ENCODE data around the gene ZNF213. TPM values are rescaled to one million over a fixed set of nuclear protein-coding genes. Genes with fewer than 3 reads are reported as not detected.
A peak's percentile ranks its signal among the peaks of the same experiment; 100 is the strongest.

Gene ZNF213, protein sequence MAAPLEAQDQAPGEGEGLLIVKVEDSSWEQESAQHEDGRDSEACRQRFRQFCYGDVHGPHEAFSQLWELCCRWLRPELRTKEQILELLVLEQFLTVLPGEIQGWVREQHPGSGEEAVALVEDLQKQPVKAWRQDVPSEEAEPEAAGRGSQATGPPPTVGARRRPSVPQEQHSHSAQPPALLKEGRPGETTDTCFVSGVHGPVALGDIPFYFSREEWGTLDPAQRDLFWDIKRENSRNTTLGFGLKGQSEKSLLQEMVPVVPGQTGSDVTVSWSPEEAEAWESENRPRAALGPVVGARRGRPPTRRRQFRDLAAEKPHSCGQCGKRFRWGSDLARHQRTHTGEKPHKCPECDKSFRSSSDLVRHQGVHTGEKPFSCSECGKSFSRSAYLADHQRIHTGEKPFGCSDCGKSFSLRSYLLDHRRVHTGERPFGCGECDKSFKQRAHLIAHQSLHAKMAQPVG
- total RNA-seq, result 7.0 TPM

- peak; percentile 85 to 99 (median 98) for DNase-seq (ENCODE audit: low read depth in 2 of 3, low spot score in 2 of 3)
These were observed at the start of gene ZNF213 for GRCh38 chr16:3134338-3135125. ZNF213 (plus strand) TSS chr16:3135029; CDS start chr16:3137281, 2,252 bp downstream.

DNA sequence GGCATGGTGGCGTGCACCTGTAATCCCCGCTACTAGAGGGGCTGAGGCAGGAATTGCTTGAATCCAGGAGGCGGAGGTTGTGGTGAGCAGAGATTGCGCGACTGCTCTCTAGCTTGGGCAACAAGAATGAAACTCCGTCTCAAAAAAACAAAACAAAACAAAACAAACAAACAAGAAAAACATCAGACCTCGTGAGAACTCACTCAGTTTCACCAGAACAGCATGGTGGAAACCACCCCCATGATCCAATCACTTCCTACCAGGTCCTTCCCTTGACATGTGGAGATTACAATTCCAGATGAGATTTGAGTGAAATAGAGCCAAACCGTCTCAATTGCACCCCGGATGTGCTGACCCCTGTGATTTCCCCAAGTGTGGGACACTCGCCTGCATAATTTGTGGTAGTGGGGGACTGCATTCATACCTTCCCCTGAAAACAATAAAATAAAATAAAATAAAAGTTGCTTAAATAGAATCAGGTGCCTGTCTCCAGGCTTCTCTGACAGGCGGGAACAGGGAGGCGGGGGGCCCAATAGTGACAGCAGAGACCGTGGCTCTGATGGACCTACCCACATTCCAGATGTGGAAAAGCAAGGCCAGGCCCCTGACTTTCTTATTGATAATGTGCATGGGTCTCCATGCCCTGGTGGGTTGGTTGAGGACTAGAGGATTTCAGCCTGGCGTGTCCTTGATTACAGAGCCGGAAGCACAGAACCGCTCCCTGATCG lies 48.8 kb upstream of the ZNF213 start:
- no peak for DNase-seq (ENCODE audit: low read depth in 2 of 3, low spot score in 2 of 3)

GRCh38 chr16:3086596-3087242 lies 48.1 kb upstream of the ZNF213 start:
- DNase-seq (ENCODE audit: low read depth in 2 of 3, low spot score in 2 of 3), result peak in 2 of 3 donors; percentile 58 to 62

DNA sequence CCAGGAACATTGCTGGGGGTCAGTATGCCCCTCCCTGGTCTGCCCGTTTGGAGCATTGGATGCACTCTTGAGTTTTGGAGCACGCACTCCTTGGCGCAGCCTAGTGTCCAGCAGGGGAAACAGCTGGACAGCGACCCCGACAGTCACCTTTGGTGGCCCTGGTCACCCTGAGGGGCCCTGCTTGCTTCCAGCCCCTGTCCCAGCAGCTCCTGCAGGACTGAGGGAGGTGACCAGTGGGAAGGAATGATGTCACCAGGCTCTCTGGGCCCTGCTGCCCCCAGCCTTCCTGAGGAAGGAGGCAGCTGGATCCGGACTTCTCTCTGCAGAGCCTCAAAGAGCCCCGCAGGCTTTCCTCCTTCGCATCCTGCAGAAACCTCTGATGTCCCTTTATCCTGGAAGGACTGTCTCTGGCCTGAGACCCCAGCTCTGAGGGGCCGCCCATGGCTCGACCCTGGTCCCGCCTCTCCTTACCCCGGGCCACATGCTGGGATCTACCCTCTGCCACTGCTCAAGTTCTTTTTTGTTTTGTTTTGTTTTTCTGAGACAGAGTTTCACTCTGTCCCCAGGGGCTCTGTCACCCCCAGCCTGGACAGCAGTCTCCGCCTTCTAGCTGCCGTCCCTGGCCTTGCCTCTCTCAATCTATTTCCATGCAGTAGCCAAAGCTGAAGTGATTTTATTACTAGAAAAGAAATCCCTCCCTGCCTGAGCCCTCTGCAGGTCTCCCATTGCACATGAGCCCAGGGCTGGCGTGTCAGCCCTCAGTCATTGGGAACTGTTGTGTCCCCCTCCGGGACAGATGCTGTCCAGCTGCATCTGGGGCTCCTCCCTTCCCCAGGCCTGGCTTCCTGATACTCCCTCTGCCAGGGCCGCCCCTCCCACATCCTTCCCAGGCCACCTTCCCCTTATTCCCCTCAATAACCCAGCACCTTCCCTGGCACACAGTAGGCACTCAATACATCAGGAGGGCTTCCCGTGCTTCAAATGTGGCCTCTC lies 47.3 kb upstream of the ZNF213 start:
- DNase-seq (ENCODE audit: low read depth in 2 of 3, low spot score in 2 of 3), result peak in 1 of 3 donors; percentile 9

GRCh38 chr16:3088450-3088849 lies 46.4 kb upstream of the ZNF213 start:
- no peak for DNase-seq (ENCODE audit: low read depth in 2 of 3, low spot score in 2 of 3)

DNA sequence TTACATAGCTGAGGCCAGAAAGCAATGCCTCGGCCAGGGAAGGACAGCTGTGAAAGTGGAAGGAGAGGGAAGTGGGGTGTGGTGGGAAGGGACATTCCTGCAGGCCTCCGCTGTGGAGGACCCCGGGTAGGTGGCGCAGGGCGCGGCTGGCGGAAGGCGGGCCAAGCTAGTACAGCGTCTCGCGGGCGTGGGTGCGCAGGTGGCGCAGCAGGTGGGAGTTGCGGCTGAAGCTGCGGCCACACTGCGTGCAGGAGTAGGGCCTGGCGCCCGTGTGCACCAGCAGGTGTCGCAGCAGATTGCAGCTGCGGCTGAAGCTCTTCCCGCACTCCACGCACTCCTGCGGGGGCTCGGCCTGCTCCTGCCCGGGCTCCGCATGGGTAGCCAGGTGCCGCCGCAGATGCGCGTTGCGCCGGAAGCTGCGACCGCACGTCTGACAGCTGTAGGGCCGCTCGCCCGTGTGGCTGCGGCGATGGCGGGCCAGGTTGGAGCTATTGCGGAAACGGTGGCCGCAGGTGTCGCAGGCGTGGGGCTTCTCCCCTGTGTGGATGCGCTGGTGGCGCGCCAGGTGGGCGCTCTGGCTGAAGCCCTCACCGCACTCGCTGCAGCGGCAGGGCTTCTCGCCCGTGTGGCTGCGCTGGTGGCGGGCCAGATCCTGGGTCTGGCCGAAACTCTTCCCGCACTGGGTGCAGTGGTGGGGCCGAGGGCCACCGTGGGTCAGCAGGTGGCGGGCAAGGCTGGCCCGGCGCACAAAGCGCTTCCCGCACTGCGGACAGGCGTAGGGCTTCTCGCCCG lies 45.7 kb upstream of the ZNF213 start:
- no peak for DNase-seq (ENCODE audit: low read depth in 2 of 3, low spot score in 2 of 3)

DNA sequence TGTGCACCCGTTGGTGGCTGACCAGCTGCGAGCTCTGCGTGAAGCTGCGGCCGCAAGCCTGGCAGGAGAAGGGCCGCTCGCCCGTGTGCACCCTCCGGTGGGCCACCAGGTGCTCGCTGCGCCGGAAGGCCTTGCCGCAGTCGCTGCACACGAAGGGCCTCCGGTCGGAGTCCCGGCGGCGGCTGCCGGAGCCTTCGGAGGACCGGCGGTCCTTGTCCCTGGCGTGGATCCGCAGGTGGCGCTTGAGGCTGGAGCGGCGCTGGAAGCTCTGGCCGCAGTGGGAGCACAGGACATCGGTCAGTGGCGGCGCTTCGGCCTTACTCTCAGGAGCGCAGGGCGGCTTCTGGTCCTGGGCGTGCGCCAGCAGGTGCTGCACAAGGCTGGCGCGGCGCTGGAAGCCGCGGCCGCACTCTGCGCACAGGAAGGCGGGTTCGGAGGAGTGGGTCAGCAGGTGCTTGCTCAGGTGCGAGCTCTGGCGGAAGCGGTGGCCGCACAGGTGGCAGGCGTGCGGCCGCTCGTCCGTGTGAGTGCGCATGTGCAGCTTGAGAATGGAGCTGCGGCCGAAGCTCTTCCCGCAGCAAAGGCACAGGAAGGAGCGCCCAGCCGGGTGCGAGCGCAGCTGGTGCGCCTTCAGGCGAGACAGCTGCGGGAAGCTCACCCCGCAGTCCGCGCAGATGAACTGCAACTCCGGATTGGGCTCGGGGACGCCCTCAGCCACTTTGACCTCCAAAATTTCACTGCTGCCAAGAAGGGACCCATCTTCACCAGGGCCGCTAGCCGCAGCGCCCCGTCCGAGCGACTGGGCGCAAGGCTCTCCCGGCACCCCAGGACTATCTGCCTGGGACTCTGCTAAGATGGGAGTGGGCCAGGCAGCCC lies 44.9 kb upstream of the ZNF213 start:
- DNase-seq (ENCODE audit: low read depth in 2 of 3, low spot score in 2 of 3), result no peak

- no peak for DNase-seq (ENCODE audit: low read depth in 2 of 3, low spot score in 2 of 3)
These were observed 43.3 kb upstream of the ZNF213 start for GRCh38 chr16:3091551-3091950.

DNA sequence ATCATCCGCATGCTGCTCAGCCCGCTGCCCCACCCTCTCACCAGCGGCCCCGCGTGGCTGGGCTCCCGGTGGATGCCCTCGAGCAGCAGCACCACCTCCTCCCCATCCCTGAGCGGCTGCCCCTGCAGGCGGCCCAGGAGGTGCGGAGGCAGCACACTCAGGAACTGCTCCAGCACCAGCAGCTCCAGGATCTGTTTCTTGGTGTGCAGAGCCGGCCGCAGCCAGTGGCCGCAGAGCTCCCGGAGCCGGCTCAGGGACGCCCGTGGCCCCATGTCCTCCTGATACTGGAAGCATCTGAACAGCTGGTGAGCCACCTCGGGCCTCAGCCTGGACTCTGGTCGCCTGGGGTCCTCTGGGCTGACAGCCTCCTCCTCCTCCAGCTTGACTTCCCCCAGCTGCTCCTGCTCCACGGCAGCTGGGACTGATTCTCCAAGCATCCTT lies 42.3 kb upstream of the ZNF213 start:
- no peak for DNase-seq (ENCODE audit: low read depth in 2 of 3, low spot score in 2 of 3)

GRCh38 chr16:3094289-3095027 lies 40.4 kb upstream of the ZNF213 start:
- peak; percentile 49 to 77 (median 50) for DNase-seq (ENCODE audit: low read depth in 2 of 3, low spot score in 2 of 3)

DNA sequence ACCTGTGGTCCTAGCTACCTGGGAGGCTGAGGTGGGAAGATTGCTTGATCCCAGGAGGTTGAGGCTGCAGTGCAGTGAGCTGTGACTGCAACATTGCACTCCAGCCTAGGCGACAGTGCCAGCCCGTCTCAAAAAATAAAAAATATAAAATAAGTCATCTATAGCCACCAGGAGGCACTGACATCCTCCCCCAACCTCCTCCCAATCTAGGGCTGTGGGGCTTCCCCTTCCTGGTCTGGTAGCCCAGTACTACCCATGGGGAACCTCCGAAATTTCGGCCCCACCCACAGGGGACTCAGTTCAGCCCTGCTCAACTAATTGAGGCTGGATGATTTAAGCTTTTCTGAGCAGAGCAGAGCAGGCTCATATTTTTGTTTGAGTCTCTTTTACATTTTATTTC lies 39.0 kb upstream of the ZNF213 start:
- peak in 2 of 3 donors; percentile 81 to 84 for DNase-seq (ENCODE audit: low read depth in 2 of 3, low spot score in 2 of 3)

DNA sequence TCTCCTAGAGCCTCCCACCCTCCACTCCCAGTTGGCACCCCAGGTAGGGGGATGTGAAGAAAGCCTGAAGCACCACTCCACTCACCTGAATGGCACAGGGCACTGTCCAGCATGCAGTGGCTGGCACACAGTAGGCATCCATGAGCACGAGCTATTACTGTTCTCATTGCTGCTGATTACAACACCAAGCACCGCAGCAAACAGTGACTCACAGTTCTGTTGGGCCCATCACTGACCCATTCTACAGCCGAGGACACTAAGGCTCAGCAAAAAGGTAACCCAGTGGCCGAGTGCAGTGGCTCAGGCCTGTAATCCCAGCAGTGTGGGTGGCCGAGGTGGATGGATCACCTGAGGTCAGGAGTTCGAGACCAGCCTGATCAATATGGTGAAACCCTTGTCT lies 38.5 kb upstream of the ZNF213 start:
- DNase-seq (ENCODE audit: low read depth in 2 of 3, low spot score in 2 of 3), result no peak

DNA sequence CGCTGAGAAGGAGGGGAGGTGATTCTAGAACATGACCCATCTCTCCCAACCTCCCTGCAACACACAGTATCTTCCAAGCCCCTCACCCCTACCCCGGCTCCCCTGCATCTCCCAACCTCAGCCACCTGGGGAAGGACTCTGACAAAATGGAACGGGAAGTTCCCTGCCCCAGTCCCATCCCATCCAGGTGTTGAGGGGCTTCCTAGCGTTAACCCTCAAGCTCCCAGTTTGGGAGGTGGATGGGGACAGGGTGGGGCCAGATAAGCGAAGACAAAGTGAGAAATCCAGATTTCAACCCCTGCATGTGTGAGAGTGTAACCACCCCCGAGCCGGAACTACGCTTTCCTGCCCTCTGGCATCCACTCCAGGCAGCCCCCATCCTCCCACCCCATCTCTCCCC lies 37.6 kb upstream of the ZNF213 start:
- no peak for DNase-seq (ENCODE audit: low read depth in 2 of 3, low spot score in 2 of 3)

DNA sequence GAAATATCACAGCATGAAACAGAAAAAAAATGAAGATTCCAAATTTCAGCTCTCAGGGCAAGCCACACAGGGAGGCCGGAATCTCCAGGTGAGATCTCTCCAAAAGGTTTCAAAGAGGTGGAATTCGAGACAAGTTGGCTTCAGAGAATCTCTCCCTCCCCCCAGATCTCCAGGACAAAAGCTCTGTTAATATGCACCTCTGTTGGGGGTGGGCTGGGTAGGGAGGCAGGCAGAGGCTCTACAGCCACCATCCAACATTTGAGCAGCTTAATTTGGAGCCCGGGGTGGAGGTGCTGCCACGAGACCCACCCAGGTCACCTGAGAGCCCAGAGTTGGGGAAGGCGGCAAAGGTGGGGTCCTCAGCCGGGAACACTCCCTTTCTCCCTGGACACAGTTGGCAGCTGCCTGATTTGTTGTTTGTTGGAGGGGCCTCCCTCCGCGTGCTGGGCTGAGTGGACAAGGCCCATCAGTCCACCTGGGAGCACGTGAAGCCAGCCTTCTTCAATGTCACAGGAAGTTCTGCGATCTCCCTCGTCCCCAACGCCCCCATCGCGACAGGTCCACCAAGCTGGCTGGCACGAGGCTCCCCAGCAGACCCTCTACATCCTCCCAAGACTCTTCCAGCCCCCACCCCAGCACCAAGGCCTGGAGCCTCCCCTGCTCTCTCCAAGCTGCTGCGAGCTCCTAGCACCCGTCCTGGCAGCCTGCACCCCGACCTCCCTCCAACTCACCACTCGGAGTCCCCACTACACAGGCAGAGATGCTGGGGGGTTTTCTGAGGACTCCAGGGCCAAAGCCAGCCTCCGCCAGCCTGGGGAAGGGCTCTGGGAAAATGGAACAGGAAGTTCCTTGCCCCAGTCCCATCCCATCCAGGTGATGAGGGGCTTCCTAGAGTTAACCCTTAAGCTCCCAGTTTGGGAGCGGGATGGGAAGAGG lies 36.1 kb upstream of the ZNF213 start, which contains the start of gene ZSCAN10:
TSS of gene ZSCAN10 (minus strand) at position 836 of the 936 bp plus-strand sequence. CDS start 6,357 bp downstream, outside the sequence.
- DNase-seq (ENCODE audit: low read depth in 2 of 3, low spot score in 2 of 3), result no peak

- no peak for DNase-seq (ENCODE audit: low read depth in 2 of 3, low spot score in 2 of 3)
These were observed 35.5 kb upstream of the ZNF213 start for GRCh38 chr16:3099395-3099731.
